K562 (cell line): ENCODE results near the gene PTGER4. TPM values are rescaled to one million over a fixed set of nuclear protein-coding genes. Genes with fewer than 3 reads are reported as not detected.
"Not testable (repeated sequence)": the region's sequence is repeated elsewhere in the genome, so short reads cannot be mapped to it uniquely, and the experiment has no call there.

Source experiments
- ATAC-seq: fragments of 200-7000 bp; cut with Tn5 transposase; 3 replicates; pipeline ENCODE4 v1.9.1; 2020; ENCODE audit warnings: moderate library complexity
- BruUV-seq: library from RNA; stranded (reverse); fragments of 400-500 nt; replicated peaks from 2 replicates; lab custom pipeline; 2021; lab: Mats Ljungman, UMichigan
- CTCF ChIA-PET: fragments of 300-600 bp; formaldehyde crosslinking; extraction: SDS; loops from one replicate; lab custom pipeline; 2021; ENCODE audit warnings: low intra/inter-chr PET ratio; lab: Yijun Ruan, JAX
- POLR2A ChIA-PET: fragments of 300-600, 350-650 bp; sonication (Branson Sonifier 250); formaldehyde crosslinking; extraction: SDS; loops from one replicate; lab custom pipeline; 2021; ENCODE audit warnings: antibody characterized with exemption, inconsistent platforms; lab: Yijun Ruan, JAX
- DNase-seq, 4 experiments: peaks; one replicate each; pipeline versions ENCODE4 v3.0.0 to v3.0.0-alpha.2; 2011 to 2018; ENCODE audit warnings: low spot score in 3 of 4, mixed read lengths in 3 of 4; ENCODE audit errors: extremely low read depth in 1 of 4
- FAIRE-seq: peaks from 2 replicates; lab custom pipeline; 2011; peaks lifted over from hg19 to GRCh38; lab: Jason Lieb, UNC
- H2AFZ ChIP-seq: 2 replicates; pipeline ENCODE4 v1.6.0; 2011; ENCODE audit warnings: low read depth, low read length, control low read depth, inconsistent platforms
- H3K27ac ChIP-seq: fragments of 200-600 bp; 3 replicates; pipeline ENCODE4 v1.8.0; 2011; ENCODE audit warnings: low read depth, mild to moderate bottlenecking, control low read depth, inconsistent platforms, low read length, moderate library complexity, mixed read lengths; ENCODE audit errors: extremely low read depth
- H3K27me3 ChIP-seq, 2 experiments: fragments of 300-600 bp in 1 of 2; 2 replicates in 1 of 2; 3 replicates in 1 of 2; pipeline versions ENCODE4 v1.6.0 to v1.8.0; 2011; ENCODE audit warnings: inconsistent platforms in 2 of 2, low read length in 2 of 2, mild to moderate bottlenecking in 1 of 2, mixed read lengths in 1 of 2, moderate library complexity in 1 of 2; ENCODE audit not compliant: control insufficient read depth in 2 of 2, insufficient read depth in 2 of 2
- H3K36me3 ChIP-seq: fragments of 300-600 bp; 3 replicates; pipeline ENCODE4 v1.8.0; 2011; ENCODE audit warnings: mild to moderate bottlenecking, low read length, inconsistent platforms; ENCODE audit not compliant: control insufficient read depth, insufficient read depth
- H3K4me1 ChIP-seq, 2 experiments: fragments of 200-600 bp in 1 of 2; replicated peaks in 1 of 2; 2 replicates in 1 of 2; 3 replicates in 1 of 2; pipeline versions ENCODE4 v1.5.1 to v1.8.0; 2011; ENCODE audit warnings: inconsistent platforms in 2 of 2, low read length in 2 of 2, mild to moderate bottlenecking in 1 of 2, mixed read lengths in 1 of 2, moderate library complexity in 1 of 2; ENCODE audit not compliant: control insufficient read depth in 2 of 2, insufficient read depth in 2 of 2
- H3K4me2 ChIP-seq: 2 replicates; pipeline ENCODE4 v1.6.1; 2011; ENCODE audit warnings: low read length, control low read depth, inconsistent platforms, mixed read lengths; ENCODE audit not compliant: insufficient read depth
- H3K4me3 ChIP-seq: fragments of 200-600 bp; sonication (generic), shearing (Covaris generic); 2 replicates; pipeline ENCODE4 v1.5.1; 2016; ENCODE audit warnings: control low read depth, inconsistent platforms
- H3K79me2 ChIP-seq: fragments of 200-600 bp; 3 replicates; pipeline ENCODE4 v1.8.0; 2011; ENCODE audit warnings: low read length, inconsistent platforms; ENCODE audit not compliant: control insufficient read depth, insufficient read depth
- H3K9ac ChIP-seq, 2 experiments: 2 replicates each; pipeline versions ENCODE4 v1.6.0 to v1.6.1; 2011; ENCODE audit warnings: low read depth in 2 of 2, low read length in 2 of 2, control low read depth in 1 of 2, inconsistent platforms in 1 of 2, mild to moderate bottlenecking in 1 of 2, mixed read lengths in 1 of 2; ENCODE audit not compliant: insufficient read depth in 1 of 2
- H3K9me1 ChIP-seq: one replicate; pipeline ENCODE4 v1.6.0; 2011; ENCODE audit warnings: inconsistent platforms, mild to moderate bottlenecking, low read length, moderate library complexity; ENCODE audit not compliant: control insufficient read depth, insufficient read depth
- H3K9me3 ChIP-seq: replicated peaks from 2 replicates; pipeline ENCODE4 v1.5.1; 2011; ENCODE audit warnings: low read depth, low read length, inconsistent platforms; ENCODE audit not compliant: control insufficient read depth, insufficient read depth
- H4K20me1 ChIP-seq: replicated peaks from 2 replicates; pipeline ENCODE4 v1.6.1; 2011; ENCODE audit warnings: low read length, inconsistent platforms, mixed read lengths; ENCODE audit not compliant: control insufficient read depth, insufficient read depth
- BCOR ChIP-seq: fragments of 450-650 bp; IDR thresholded peaks from 2 replicates; pipeline ENCODE4 v1.6.1; 2016
- L3MBTL2 ChIP-seq: fragments of 450-650 bp; IDR thresholded peaks from 2 replicates; pipeline ENCODE4 v1.6.1; 2016; ENCODE audit warnings: mild to moderate bottlenecking, moderate library complexity
- PHTF2 ChIP-seq: fragments of 250-450 bp; sonication (Bioruptor Pico); IDR thresholded peaks from 2 replicates; pipeline ENCODE4 v1.5.0; 2021; ENCODE audit warnings: mild to moderate bottlenecking
- RBM14 ChIP-seq: fragments of 200-400 bp; formaldehyde crosslinking; IDR thresholded peaks from 2 replicates; pipeline ENCODE4 v1.6.1; 2018; ENCODE audit warnings: low read depth, mild to moderate bottlenecking, low read length, moderate library complexity, borderline replicate concordance; ENCODE audit not compliant: insufficient read depth
- RBM25 ChIP-seq: fragments of 200-400 bp; formaldehyde crosslinking; IDR thresholded peaks from 2 replicates; pipeline ENCODE4 v1.6.1; 2018; ENCODE audit warnings: low read length, low read depth, moderate library complexity; ENCODE audit not compliant: severe bottlenecking
- SIN3B ChIP-seq: fragments of 450-650 bp; IDR thresholded peaks from 2 replicates; pipeline ENCODE4 v1.6.1; 2017; ENCODE audit warnings: low read depth, mild to moderate bottlenecking, moderate library complexity
- TAF9B ChIP-seq: fragments of 450-650 bp; IDR thresholded peaks from 2 replicates; pipeline ENCODE4 v1.6.1; 2018; ENCODE audit warnings: mild to moderate bottlenecking; ENCODE audit not compliant: partially characterized antibody
- TCF7L2 ChIP-seq: fragments of 150-350 bp; IDR thresholded peaks from 2 replicates; pipeline ENCODE4 v1.6.1; 2016; ENCODE audit warnings: low read depth, mild to moderate bottlenecking, low read length, moderate library complexity
- ZNF146 ChIP-seq: IDR thresholded peaks from one replicate; pipeline ENCODE4 v1.6.1; 2018; ENCODE audit warnings: missing compliant biosample characterization; ENCODE audit not compliant: unreplicated experiment
- ZNF23 ChIP-seq: fragments of 250-450 bp; sonication (Bioruptor Pico); IDR thresholded peaks from 2 replicates; pipeline ENCODE4 v1.4.0; 2020; ENCODE audit warnings: mild to moderate bottlenecking
- ZNF3 ChIP-seq: fragments of 250-450 bp; sonication (Bioruptor Pico); IDR thresholded peaks from 2 replicates; pipeline ENCODE4 v1.5.0; 2021; ENCODE audit warnings: mild to moderate bottlenecking, moderate library complexity
- ZNF445 ChIP-seq: fragments of 250-450 bp; sonication (Bioruptor Pico); IDR thresholded peaks from 2 replicates; pipeline ENCODE4 v1.4.0; 2020; ENCODE audit warnings: low read depth, mild to moderate bottlenecking, moderate library complexity
- in situ Hi-C: fragments of 300-500 bp; cut with MboI; formaldehyde crosslinking; loops from 4 replicates; pipeline ENCODE4 v1.15.0; 2018; ENCODE audit warnings: inconsistent platforms, mixed read lengths
- intact Hi-C: fragments of 100-400 bp; cut with micrococcal nuclease; formaldehyde crosslinking; loops from 2 replicates; pipeline ENCODE4 v1.14.2; 2022
- polyA plus RNA-seq, 8 experiments: library from polyadenylated mRNA; depleted of rRNA in 4 of 8; stranded (reverse) in 5 of 8; unstranded in 3 of 8; fragments of >200 nt; fragmentation: Nextera tagmentation in 2 of 8; fragmentation: Illumina TruSeq in 1 of 8; extraction: Ambion mirVana in 2 of 8; extraction: Trizol in 1 of 8; gene quantifications; 2 replicates each; pipeline versions ENCODE4 v1.2.1 to v1.2.3, GENCODE V29; 2011 to 2014; ENCODE audit warnings: inconsistent platforms in 1 of 8, missing spikeins in 1 of 8
- total RNA-seq, 7 experiments: library from RNA; depleted of rRNA in 6 of 7; stranded (reverse); fragments of >200 nt in 6 of 7; fragmentation: Illumina TruSeq in 2 of 7; extraction: Trizol in 2 of 7; gene quantifications; 2 replicates each; pipeline versions ENCODE4 v1.2.1 to v1.2.3, GENCODE V29; 2011 to 2021; ENCODE audit warnings: low replicate concordance in 1 of 7

PTGER4 gene
- total and polyA plus RNA-seq, 9 of the 15 experiments (the other 6 are each of a cell fraction or from before 2014, with no cell fraction given): 0.31 TPM; not detected in 8

DNA sequence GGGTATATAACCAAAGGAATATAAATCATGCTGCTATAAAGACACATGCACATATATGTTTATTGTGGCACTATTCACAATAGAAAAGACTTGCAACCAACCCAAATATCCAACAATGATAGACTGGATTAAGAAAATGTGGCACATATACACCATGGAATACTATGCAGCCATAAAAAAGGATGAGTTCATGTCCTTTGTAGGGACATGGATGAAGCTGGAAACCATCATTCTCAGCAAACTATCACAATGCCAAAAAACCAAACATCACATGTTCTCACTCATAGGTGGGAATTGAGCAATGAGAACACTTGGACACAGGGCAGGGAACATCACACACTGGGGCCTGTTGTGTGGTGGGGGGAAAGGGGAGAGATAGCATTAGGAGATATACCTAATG lies 30.9 kb downstream of the PTGER4 start:
- FAIRE-seq, DNase-seq, H3K4me2 ChIP-seq, H3K27ac ChIP-seq, H3K36me3 ChIP-seq, intact Hi-C loops, H3K4me1 ChIP-seq, in situ Hi-C loops, CTCF ChIA-PET, ATAC-seq, H2AFZ ChIP-seq, H3K9me1 ChIP-seq, H3K4me3 ChIP-seq, H3K79me2 ChIP-seq, H3K27me3 ChIP-seq, H4K20me1 ChIP-seq, BruUV-seq, H3K9me3 ChIP-seq, POLR2A ChIA-PET, H3K9ac ChIP-seq: not testable (repeated sequence)
- peak; percentile 24 for TF ChIP-seq RBM25
- peak; percentile 66 for TF ChIP-seq ZNF146
- TF ChIP-seq BCOR: 0 out of 2 replicates have a peak, but pooled peaks have one; percentile 61

DNA sequence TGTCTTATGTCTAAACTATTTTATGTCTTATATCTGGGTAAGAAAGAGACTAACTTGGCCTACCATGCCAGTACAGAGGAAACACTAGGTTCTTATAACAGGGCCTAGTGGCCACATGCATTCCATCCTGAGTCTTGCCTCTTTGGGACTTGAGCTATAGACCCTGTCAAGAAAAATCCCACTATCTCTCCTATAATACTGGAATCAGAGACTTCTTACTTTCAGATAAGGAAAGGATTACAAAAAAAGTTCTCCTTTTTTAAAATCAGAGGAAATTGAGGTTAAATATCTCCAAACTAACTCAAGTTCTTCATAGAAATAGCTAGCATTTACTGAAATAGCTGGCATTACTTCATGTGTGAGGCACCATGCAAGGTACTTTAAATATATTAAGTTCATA lies 34.3 kb downstream of the PTGER4 start:
- no peaks in the 10 kb centered on the region for H3K4me1 ChIP-seq
- 0 out of 3 replicates have a peak, but pooled peaks cover 3% of the 10 kb centered on the region for H3K36me3 ChIP-seq
- no peaks in the 10 kb centered on the region for H3K79me2 ChIP-seq
- no peak overlapping the region for H3K27ac ChIP-seq
- H3K9me3 ChIP-seq: no peaks in the 10 kb centered on the region
- BruUV-seq: no TSS peak
- ATAC-seq (no peak), DNase-seq (no peak), FAIRE-seq (no peak)
- no peak overlapping the region for H3K4me3 ChIP-seq
- intact Hi-C loops (no loop called here), in situ Hi-C loops (no loop called here)
- ChIA-PET CTCF (no interaction called here), POLR2A (interaction anchor here (0.6 to 1.2 kb wide), 4 partner anchors 9 to 27 kb away, joined by 3 read pairs; no protein-coding TSS in a partner anchor)
- no peak overlapping the region for H2AFZ ChIP-seq
- H3K27me3 ChIP-seq: no peaks in the 10 kb centered on the region
- TF ChIP-seq TAF9B (no peak), L3MBTL2 (no peak), PHTF2 (CRISPR knock-in tag) (no peak), ZNF23 (no peak), ZNF3 (CRISPR knock-in tag) (no peak), RBM14 (no peak), TCF7L2 (no peak), ZNF445 (no peak), SIN3B (no peak)
- no peak overlapping the region for H3K9ac ChIP-seq
- H4K20me1 ChIP-seq: no peaks in the 10 kb centered on the region
- H3K9me1 ChIP-seq: no peaks in the 10 kb centered on the region
- H3K4me2 ChIP-seq: no peak overlapping the region
